Right lobe of liver (tissue), 4 donors: ENCODE data around the gene TMEM98.

Source experiments
- CTCF ChIP-seq, 4 donors: fragments of 200-600 bp in 3 of 4; fragments of 450-650 bp in 1 of 4; IDR thresholded peaks; one replicate each; pipeline versions ENCODE4 v1.5.1 to v1.8.0; 2016 to 2022; ENCODE audit warnings: antibody characterized with exemption in 4 of 4, mild to moderate bottlenecking in 2 of 4
- POLR2A ChIP-seq: fragments of 450-650 bp; IDR thresholded peaks from one replicate; pipeline ENCODE4 v1.6.1; 2017; ENCODE audit warnings: antibody characterized with exemption, mild to moderate bottlenecking
- donor health status: DM: no; HTN: no; CAD: no.
- donor health status: DM: no; HTN: no; CAD: no.
- donor health status: DM: no; HTN: yes; CAD: no.

DNA sequence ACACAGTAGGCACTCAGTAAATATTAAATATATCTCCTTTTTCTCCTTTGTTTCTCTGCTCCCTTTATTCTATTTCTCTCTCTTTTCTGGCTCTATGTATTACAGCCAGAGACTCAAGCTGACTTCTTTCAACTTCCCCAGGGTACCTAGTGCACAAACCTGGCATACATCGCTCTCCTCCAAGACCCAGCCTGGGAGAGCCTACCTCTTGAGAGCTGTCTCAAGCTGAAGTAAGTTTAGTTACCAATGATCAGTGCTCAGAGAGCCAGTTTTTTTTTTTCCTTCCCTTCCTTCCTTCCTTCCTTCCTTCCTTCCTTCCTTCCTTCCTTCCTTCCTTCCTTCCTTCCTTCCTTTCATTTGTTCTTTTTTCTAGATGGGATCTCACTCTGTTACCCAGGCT, 19.8 kb downstream of the TMEM98 start:
- TF ChIP-seq CTCF (IDR thresholded peaks at IDR 0.05) (no peak), POLR2A (no peak)
